WI38 (cell line): ENCODE data around the gene M1AP.

Experiments used
- H3K4me3 ChIP-seq: 2 replicates; pipeline ENCODE4 v1.5.1; 2011; ENCODE audit warnings: low read depth, mild to moderate bottlenecking, control low read depth, low read length
- TF ChIP-seq, protein P1 (sequence below): IDR thresholded peaks from 2 replicates; pipeline ENCODE4 v1.5.1; 2012; ENCODE audit warnings: low read depth, mild to moderate bottlenecking, control low read depth, low read length

The M1AP gene

DNA sequence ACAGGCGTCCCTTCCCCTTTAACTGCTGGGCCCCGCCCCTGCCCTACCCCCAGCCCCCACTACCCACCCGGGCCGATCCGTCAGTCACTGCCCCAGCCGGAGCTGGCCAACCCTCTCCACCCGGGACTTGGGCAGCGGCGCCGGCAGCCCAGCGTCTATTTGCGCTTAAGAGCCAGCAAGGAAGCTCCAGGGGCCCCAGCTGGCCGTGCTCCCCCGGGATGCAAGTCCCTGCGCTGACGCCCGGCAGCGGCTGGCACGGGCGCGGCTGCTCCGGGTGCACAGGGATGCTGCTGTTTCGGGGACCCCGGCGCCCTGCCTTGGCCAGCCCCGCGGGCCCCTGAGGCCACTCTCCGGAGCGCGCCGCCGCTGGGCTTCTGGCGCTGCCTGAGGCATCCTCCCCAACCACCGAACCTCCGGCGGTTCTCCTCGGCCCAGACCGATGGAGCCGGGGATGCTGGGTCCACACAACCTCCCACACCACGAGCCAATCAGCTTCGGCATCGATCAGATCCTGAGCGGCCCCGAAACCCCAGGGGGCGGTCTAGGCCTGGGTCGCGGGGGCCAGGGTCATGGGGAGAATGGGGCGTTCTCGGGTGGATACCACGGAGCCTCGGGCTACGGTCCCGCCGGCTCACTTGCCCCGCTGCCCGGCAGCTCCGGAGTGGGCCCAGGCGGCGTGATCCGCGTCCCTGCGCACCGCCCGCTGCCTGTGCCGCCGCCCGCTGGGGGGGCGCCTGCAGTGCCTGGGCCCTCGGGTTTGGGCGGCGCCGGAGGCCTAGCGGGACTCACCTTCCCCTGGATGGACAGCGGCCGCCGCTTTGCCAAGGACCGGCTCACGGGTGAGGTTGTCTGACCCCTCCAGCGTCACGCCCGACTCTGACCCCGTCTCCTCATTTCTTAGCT, 133.5 kb downstream of the M1AP start, which contains the start of gene TLX2:
Gene TLX2, plus strand, starts transcription at position 83 of the 903 bp plus-strand sequence. Its CDS starts 357 bp downstream, at position 440.
- H3K4me3 ChIP-seq = no peak within 1 kb of the TSS
- TF ChIP-seq, protein P1, sequence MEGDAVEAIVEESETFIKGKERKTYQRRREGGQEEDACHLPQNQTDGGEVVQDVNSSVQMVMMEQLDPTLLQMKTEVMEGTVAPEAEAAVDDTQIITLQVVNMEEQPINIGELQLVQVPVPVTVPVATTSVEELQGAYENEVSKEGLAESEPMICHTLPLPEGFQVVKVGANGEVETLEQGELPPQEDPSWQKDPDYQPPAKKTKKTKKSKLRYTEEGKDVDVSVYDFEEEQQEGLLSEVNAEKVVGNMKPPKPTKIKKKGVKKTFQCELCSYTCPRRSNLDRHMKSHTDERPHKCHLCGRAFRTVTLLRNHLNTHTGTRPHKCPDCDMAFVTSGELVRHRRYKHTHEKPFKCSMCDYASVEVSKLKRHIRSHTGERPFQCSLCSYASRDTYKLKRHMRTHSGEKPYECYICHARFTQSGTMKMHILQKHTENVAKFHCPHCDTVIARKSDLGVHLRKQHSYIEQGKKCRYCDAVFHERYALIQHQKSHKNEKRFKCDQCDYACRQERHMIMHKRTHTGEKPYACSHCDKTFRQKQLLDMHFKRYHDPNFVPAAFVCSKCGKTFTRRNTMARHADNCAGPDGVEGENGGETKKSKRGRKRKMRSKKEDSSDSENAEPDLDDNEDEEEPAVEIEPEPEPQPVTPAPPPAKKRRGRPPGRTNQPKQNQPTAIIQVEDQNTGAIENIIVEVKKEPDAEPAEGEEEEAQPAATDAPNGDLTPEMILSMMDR = no peak

- TF ChIP-seq, protein P1 = no peak
- H3K4me3 ChIP-seq = no peak overlapping the region
Measured at GRCh38 chr2:74513605-74514367, 134.3 kb downstream of the M1AP start.

DNA sequence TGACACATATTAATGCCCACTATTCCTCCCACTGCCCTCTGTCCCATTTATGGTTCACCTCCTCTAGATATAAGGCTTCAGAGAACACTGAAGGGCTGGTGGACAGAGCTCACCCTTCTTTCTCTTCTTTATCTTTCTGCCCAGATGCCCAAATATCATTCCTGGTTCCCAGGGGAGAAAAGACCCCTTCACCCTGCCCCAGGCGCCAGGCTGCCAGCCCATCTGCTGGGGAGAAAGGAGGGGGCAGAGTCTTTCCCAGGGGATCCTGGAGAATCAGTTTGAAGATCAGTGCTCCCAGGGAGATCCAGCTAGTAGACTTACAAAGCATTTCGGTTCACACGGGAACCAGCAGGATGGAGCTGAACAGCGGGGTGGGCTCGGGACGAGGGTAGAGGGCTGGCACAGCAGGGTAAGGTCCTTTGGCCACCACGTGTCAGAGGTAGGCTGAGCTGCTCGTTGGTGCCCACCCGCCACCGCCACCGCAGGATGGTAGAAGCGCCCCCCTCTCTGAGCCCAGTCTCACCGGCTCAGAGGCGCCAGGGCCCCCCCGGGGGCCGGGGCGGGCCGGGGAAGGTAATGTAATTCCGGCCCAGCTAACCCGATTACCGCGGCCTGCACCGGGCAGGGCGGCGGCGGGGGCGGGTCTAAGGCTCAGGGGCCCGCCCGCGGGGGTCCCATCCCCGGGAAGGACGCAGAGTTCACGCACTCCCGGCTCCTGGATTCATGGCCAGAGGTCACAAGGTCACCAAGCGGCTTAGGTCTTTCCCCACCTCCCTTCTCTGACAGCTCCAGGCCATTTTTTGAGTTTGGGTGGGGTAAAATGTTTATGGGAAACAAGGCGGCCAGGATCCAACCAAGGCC, 135.2 kb downstream of the M1AP start:
- TF ChIP-seq, protein P1 = no peak
- H3K4me3 ChIP-seq = no peak overlapping the region

GRCh38 chr2:74511104-74511989, 136.8 kb downstream of the M1AP start:
- TF ChIP-seq, protein P1 = no peak
- H3K4me3 ChIP-seq = no peak overlapping the region

- TF ChIP-seq, protein P1 = no peak
- no peak overlapping the region for H3K4me3 ChIP-seq
Measured at GRCh38 chr2:74510272-74510671, 137.9 kb downstream of the M1AP start.

- TF ChIP-seq, protein P1 = no peak
Measured at GRCh38 chr2:74507926-74508520, 140.1 kb downstream of the M1AP start.

More at GRCh38 chr2:74507926-74508520, 140.1 kb downstream of the M1AP start:
- H3K4me3 ChIP-seq = peak overlapping the region; percentile 87
